ENCODE results near the gene LCN10.

LCN10 gene

DNA sequence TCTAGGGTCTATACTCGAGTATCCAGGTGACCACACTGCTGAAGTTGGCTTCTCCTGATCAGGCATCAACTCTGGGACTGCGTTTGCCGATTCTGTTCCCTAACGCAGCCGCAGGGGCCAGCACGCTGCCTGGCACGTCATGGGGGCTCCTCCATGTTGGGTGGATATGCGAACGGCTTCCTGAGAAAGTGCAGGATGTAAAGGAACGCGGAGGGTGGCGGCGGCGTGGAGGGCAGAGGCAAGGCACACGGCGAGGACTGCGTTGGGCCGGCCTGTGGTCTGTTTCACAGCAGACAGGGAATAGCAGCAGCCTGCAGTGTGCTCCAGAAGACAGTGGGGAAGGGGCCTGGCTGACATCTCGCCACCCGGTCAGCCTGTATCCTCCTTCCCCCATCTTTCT lies 3.8 kb downstream of the LCN10 start:
- DNase-seq (ENCODE audit: low spot score), result no peak

DNA sequence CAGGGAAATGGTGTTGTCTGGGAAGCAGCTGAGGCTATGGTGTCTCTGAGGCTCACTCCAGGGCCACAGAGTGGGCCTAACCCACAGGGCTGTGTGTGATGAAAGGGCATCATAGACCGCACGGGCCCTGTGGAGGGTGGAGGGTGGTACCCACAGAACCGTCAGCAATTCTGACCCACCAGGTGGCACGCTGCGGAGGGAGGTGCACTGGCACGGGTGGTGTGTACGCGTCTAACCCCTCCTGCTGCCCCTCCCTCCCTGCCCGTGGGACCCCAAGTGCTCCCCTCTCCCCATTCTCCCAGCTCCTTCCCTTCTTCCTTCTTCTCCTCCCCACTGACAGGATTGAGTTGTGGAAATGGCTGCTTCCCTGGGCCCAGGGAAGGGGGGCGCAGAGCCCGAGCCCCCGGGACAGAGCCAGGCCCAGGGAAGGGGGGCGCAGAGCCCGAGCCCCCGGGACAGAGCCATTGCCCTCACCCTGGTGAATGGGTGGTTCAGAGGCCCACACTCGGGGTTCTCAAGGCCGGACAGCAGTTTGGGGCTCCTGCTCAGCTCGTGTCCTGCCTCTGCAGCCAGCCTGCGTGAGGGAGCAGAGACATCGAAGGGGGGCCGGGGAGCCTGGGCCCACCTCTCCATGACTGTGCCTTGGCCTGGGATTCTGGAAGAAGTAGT lies 6.8 kb downstream of the LCN10 start:
- DNase-seq (ENCODE audit: low spot score), result no peak

DNA sequence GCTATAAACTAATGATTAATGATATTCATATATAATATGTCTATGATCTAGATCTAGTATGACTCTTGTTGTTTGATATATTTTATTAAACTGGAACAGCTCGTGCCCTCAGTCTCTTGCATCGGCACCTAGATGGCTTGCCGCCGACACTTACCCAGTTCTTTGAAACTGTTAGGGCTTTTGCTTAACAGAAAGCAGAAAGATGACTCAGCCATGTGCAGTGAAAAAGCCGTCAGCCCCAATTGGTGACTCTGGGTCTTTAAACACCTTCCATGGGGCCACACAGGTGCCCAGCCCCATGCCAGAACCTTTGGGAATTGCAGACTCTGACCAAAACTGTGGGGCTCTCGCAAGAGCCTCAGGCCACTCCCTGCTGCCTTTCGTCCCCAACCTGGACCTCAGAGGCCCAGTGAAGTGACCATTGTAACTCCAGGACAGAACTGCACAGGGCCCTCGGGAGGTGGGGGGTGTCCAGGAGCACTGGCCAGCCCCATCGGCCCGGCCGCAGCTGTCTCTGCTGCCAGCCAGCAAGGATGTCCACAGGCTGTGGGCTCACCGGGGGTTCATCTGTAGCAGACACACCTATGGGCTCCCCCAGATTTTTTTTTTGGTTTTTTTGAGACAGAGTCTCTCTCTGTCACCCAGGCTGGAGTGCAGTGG lies 7.8 kb downstream of the LCN10 start:
- no peak for DNase-seq (ENCODE audit: low spot score)

- no peak for DNase-seq (ENCODE audit: low spot score)
Measured at GRCh38 chr9:136733611-136734010, 9.1 kb downstream of the LCN10 start.

DNA sequence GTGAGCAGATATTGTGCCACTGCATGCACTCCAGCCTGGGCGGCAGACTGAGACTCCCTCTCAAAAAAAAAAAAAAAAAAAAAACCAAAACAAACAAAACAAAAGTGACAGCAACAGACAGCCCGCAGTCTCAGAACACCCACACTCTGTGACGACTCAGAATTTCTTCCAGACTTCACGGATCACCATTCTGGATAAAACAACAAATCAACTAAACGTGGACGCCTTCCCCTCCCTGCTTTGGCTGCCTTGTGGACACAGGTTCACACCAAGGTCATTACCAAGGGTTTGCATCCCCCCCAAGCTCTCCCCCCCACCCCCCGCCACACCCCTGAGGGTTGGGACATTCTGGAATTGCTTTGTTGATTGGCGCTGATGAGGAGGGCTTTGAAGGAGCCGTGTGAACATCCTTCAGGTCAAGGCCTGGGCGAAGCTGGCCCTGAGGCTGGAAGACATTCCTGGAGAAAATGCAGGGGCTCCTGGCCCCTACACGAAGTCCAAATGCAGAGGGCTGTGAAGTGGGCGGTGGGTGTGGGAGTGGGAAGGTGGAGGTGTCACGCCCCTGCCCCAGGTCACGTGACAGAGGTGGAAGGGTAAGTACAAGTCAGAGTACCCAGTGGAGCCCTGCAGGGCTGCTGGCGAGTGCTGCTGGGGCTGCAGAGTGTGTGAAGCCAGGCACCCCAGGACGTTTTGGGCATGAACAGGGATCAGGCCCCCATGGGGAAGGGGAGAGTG lies 10.1 kb downstream of the LCN10 start:
- no peak for DNase-seq (ENCODE audit: low spot score)

DNA sequence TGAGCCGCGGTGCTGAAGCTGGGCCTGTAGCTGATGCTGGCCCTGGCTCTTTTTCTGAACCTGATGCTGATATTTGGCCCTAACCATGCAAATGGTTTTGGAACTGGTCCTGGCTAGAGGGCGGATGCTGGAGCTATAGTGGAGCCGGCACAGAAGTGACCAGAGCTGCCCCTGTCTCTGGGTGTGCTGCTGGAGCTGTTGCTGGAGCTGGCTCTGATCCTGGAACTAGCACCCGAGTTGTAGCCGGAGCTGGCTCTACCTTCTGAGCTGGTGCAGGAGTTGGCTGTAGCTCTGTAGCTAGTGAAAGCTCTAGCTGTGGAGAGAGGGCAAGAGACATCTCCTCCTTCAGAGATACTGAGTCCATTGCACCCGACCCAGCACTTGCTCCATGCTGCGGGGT lies 12.8 kb downstream of the LCN10 start:
- no peak for DNase-seq (ENCODE audit: low spot score)

GRCh38 chr9:136729144-136729543 lies 13.6 kb downstream of the LCN10 start:
- no peak for DNase-seq (ENCODE audit: low spot score)

GRCh38 chr9:136728548-136729123 lies 14.1 kb downstream of the LCN10 start:
- DNase-seq (ENCODE audit: low spot score), result no peak

DNA sequence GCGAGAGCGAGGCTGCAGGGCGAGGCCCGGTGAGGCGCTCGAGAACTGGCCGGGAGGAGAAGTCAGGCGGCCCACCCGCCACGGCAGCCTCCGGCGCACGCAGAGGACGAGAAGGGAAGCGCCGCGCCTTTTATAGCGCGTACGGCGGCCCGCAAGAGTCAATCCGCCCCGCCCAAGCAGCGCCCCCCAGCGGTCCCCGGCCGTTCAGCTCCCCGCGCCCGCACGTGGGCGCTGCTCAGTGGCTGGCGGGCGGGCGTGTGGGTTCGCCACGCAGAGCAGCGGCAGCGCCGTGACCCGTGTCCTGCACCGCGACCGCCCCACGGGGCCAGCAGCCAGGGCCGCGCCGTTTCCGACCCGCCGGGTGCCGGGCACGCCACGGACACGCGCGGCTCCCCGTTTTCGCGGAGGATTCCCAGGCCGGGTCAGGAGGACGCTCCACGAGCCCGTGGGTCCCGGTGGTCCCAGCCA lies 14.6 kb downstream of the LCN10 start:
- DNase-seq (ENCODE audit: low spot score), result peak; percentile 73

DNA sequence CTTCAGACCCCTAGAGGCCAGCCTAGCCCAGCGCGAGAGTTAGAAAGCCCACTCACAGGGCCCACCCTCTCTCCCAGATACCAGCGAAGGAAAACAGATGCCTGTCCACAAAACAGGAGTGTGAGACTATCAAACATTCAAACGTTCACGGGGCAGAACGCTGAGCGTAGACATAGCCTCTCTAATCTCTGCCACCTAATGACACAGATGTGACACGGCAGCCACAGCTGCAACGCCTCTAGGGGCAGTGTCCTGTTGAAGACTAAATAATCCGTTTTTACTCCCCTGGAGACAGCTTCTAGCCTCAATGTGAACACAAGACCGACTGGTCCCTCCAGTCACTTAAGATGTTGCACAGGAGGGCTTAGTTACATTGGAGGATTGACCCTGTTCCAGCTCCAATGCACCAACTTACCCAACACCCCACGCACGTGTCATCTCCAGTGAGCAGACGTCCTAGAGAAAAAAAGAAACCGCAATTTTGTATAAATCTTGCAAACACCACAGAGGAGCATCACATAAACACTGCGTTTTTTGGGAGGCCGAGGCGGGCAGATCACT lies 16.0 kb downstream of the LCN10 start:
- no peak for DNase-seq (ENCODE audit: low spot score)

DNA sequence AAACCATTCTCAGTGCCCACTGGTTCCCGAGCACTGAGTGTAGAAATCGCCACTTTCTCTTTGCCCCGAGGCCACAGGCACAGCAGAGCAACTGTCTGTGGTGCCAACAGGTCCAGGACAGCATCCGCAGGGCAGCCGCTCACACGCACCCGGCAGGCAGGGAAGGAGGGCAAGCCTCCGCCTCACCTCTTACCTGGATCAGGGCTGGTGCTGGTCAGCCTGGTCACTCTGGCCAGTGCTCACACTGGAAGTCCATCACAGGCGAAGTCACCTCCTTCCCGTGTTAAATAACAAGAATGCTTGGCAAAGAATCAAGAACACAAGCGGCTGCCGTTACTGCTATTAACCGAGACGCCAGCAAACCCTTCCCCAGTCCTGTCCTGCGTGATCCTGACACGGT lies 16.6 kb downstream of the LCN10 start:
- DNase-seq (ENCODE audit: low spot score), result no peak

DNA sequence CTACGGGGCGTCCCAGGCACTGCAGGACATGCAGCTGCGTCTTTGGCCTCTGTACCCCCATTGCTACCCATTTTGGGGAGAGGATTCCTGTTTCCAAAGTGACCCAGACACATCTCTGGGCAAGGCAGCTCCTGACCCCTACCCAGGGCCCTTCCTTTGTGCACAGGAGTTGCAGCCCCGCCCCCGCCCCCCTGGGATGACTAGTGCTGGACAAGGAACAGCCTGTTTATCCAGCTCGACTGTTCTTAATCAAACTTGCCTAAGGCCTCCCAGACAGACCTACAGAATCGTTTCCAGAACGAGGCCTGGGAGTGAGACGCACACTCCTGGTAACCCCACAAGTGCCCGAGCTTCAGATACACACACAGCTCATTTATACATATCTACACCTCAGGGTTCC lies 17.1 kb downstream of the LCN10 start:
- no peak for DNase-seq (ENCODE audit: low spot score)

GRCh38 chr9:136724772-136725171 lies 18.0 kb downstream of the LCN10 start:
- DNase-seq (ENCODE audit: low spot score), result no peak

GRCh38 chr9:136723989-136724388 lies 18.8 kb downstream of the LCN10 start:
- DNase-seq (ENCODE audit: low spot score), result no peak

- no peak for DNase-seq (ENCODE audit: low spot score)
Measured at GRCh38 chr9:136723362-136723976, 19.3 kb downstream of the LCN10 start.

DNA sequence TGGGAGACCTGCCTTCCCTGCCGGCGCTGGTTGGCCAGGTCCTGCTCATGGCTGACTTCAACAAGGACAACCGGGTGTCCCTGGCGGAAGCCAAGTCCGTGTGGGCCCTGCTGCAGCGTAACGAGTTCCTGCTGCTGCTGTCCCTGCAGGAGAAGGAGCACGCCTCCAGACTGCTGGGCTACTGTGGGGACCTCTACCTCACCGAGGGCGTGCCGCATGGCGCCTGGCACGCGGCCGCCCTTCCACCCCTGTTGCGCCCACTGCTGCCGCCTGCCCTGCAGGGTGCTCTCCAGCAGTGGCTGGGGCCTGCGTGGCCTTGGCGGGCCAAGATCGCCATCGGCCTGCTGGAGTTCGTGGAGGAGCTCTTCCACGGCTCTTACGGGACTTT lies 19.8 kb downstream of the LCN10 start:
- DNase-seq (ENCODE audit: low spot score), result no peak

DNA sequence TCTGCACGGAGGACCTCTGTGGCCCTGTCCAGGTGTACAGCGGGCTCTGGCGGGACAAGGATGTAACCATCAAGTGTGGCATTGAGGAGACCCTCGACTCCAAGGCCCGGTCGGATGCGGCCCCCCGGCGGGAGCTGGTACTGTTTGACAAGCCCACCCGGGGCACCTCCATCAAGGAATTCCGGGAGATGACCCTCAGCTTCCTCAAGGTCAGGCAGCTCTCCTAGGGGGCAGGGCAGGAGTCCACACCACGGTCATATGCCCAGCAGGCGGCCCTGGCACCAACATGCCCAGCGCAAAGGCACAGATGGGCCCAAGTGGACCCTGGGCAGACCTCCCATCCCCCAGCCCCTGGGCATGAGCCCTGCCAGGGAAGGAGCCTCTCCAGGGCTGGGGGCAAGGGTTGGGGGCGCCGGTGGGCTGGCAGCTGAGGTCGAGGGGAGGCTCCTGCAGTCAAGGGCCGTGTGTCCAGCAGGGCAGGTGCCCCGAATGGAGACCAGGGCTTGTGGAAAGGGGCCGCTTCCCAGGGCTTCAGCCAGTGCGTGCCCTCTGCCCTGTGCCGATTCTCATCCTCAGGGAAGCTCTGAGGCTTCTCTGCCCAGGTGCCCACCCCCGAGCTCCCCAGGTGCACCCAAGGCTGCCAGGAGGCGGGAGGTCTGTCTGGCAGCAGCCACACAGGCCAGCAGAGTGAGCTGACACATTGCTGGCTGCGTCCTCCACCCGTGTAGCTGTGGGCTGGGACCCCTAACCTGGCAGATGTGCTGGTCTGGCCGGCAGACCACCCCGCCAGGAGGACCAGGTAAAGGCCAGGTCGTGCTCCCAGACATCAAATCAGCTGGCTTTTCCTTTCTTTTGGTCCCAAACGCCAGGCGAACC lies 20.4 kb downstream of the LCN10 start:
- DNase-seq (ENCODE audit: low spot score), result no peak

DNA sequence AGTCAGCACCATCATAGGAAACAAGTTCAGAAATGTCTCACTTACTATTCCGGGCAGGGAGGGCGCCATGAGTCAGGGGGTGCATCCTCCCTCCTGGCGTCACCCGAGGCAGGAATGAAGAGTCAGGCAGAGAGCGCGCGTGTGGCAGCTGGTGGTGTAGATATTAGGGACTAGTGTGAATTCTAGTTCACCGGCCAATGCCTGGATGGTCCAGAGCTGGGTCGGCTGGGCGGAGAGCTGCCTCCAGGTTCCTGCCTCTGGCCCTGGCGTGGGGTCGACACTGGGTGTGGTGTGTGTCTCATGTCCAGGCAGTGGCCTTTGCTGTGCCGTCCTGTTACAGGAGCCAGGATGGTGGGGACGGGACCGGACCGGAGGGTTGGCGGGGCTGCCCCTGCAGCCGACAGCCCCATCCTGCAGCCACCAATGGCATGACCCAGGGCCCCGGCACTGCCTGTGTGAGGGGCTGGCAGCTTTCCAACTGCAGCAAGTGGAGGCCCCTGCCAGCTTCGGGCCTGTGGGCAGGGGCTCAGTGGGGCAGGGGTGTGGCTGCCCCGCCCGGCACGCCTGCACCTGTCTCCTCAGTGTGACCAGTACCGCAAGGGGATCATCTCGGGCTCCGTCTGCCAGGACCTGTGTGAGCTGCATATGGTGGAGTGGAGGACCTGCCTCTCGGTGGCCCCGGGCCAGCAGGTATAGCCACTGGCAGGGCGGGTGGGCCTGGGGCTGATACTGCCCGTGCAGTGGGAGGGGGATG lies 21.2 kb downstream of the LCN10 start:
- DNase-seq (ENCODE audit: low spot score), result no peak

DNA sequence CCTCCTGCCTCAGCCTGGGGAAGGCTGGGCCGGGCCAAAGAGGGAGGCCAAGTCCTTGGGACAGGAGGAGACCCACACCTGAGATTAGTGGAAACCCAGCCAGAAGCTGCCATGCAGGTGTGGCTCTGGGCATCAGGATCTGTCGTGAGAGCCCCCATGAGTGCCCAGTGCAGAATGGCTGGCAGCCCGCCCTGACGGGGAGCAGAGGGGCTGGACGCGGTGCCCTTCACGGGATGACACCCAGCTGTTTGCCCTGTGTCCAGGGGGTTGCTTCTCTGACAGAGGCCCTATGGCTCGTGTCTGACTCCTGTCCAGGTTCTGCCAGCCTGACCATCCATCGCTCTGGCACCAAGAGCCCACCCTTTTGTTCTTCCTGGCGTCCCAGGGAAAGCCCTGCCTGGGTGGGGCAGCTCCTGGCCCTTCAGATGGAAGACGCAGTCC lies 21.8 kb downstream of the LCN10 start:
- no peak for DNase-seq (ENCODE audit: low spot score)

- DNase-seq (ENCODE audit: low spot score), result no peak
Measured at GRCh38 chr9:136720251-136720897, 22.4 kb downstream of the LCN10 start.
